ENCODE data around the gene ADM2. TPM values are rescaled to one million over a fixed set of nuclear protein-coding genes. Genes with fewer than 3 reads are reported as not detected.

The ADM2 gene
- total RNA-seq, 4 donors from 2014 or later = 0.12 TPM; not detected in 3

- no peak for ATAC-seq (ENCODE audit: low FRiP score)
Observed at GRCh38 chr22:50436841-50437341, 44.5 kb upstream of the ADM2 start.

GRCh38 chr22:50437511-50438304, 43.6 kb upstream of the ADM2 start:
- DNase-seq (ENCODE audit: low spot score) (no peak), ATAC-seq (ENCODE audit: low FRiP score) (no peak)
- no peak for TF ChIP-seq CTCF (IDR thresholded peaks at IDR 0.05)

More at GRCh38 chr22:50436841-50437341, 44.5 kb upstream of the ADM2 start:
- DNase-seq (ENCODE audit: low spot score) = no peak
- no peak for TF ChIP-seq CTCF (IDR thresholded peaks at IDR 0.05)

GRCh38 chr22:50438305-50439275, 42.8 kb upstream of the ADM2 start:
- no peak for DNase-seq (ENCODE audit: low spot score)
- no peak for TF ChIP-seq CTCF (IDR thresholded peaks at IDR 0.05)
- no peak for ATAC-seq (ENCODE audit: low FRiP score)

- DNase-seq (ENCODE audit: low spot score) (no peak), ATAC-seq (ENCODE audit: low FRiP score) (no peak)
- no peak for TF ChIP-seq CTCF (IDR thresholded peaks at IDR 0.05)
Observed at GRCh38 chr22:50439314-50439870, 42.0 kb upstream of the ADM2 start.

GRCh38 chr22:50439871-50440331, 41.4 kb upstream of the ADM2 start:
- ATAC-seq (ENCODE audit: low FRiP score) (no peak), DNase-seq (ENCODE audit: low spot score) (no peak)
- no peak for TF ChIP-seq CTCF (IDR thresholded peaks at IDR 0.05)

- DNase-seq (ENCODE audit: low spot score) = no peak
- no peak for TF ChIP-seq CTCF (IDR thresholded peaks at IDR 0.05)
- no peak for ATAC-seq (ENCODE audit: low FRiP score)
Observed at GRCh38 chr22:50440544-50441249, 40.6 kb upstream of the ADM2 start.
